SK-N-SH treated with all-trans-retinoic acid at 6 μM for 48 hours (cell line): ENCODE results near the gene MCM9.
"Not testable (repeated sequence)": the region's sequence is repeated elsewhere in the genome, so short reads cannot be mapped to it uniquely, and the experiment has no call there.

ENCODE experiments used
- ATAC-seq: fragments of 200-7000 bp; cut with Tn5 transposase; 3 replicates; pipeline ENCODE4 v1.9.1; 2020; ENCODE audit warnings: mild to moderate bottlenecking, moderate library complexity
- BACH2 ChIP-seq: fragments of 250-450 bp; sonication (Bioruptor Pico); IDR thresholded peaks from 2 replicates; pipeline ENCODE4 v1.9.0; 2021; ENCODE audit warnings: mild to moderate bottlenecking, borderline replicate concordance
- CREB5 ChIP-seq: fragments of 250-450 bp; sonication (Bioruptor Pico); IDR thresholded peaks from 2 replicates; pipeline ENCODE4 v1.5.1; 2020; ENCODE audit warnings: low read depth, mild to moderate bottlenecking, moderate library complexity
- POU6F1 ChIP-seq: fragments of 250-450 bp; sonication (Bioruptor Pico); IDR thresholded peaks from 2 replicates; pipeline ENCODE4 v1.8.0; 2021; ENCODE audit warnings: low read depth, mild to moderate bottlenecking, moderate library complexity, borderline replicate concordance
- PPARA ChIP-seq: fragments of 250-450 bp; sonication (Bioruptor Pico); IDR thresholded peaks from 2 replicates; pipeline ENCODE4 v1.5.0; 2020; ENCODE audit warnings: mild to moderate bottlenecking, borderline replicate concordance
- TSHZ2 ChIP-seq: fragments of 250-450 bp; sonication (Bioruptor Pico); IDR thresholded peaks from 2 replicates; pipeline ENCODE4 v1.5.0; 2020; ENCODE audit warnings: mild to moderate bottlenecking, moderate library complexity

The MCM9 gene

GRCh38 chr6:118768441-118768840 lies 166.5 kb downstream of the MCM9 start:
- TF ChIP-seq TSHZ2 (CRISPR knock-in tag) (no peak), POU6F1 (CRISPR knock-in tag) (no peak), PPARA (CRISPR knock-in tag) (no peak), CREB5 (no peak)
- ATAC-seq: no peak

- not testable (repeated sequence) for ATAC-seq
These were observed 169.6 kb downstream of the MCM9 start for GRCh38 chr6:118765316-118765715.

- no peak for ATAC-seq
- TF ChIP-seq BACH2 (CRISPR knock-in tag): no peak
These were observed 170.2 kb downstream of the MCM9 start for GRCh38 chr6:118764766-118765165.
